Nephron (organoid): ENCODE data around the gene NTRK2.
A peak's percentile ranks its signal among the peaks of the same experiment; 100 is the strongest.

Source experiments
- H3K27ac Mint-ChIP-seq, 3 experiments: 2 replicates each; pipeline ENCODE4 v1.8.0; 2020; ENCODE audit warnings: mixed read lengths in 3 of 3, mild to moderate bottlenecking in 2 of 3, moderate library complexity in 1 of 3
- H3K27me3 Mint-ChIP-seq: 2 replicates; pipeline ENCODE4 v1.8.0; 2021; ENCODE audit warnings: low read depth, mild to moderate bottlenecking, moderate library complexity, mixed read lengths
- H3K36me3 Mint-ChIP-seq: 2 replicates; pipeline ENCODE4 v1.8.0; 2020; ENCODE audit warnings: low read depth, mixed read lengths
- H3K4me1 Mint-ChIP-seq: 2 replicates; pipeline ENCODE4 v1.8.0; 2020; ENCODE audit warnings: mixed read lengths
- H3K4me3 Mint-ChIP-seq, 3 experiments: 2 replicates each; pipeline ENCODE4 v1.8.0; 2020; ENCODE audit warnings: mild to moderate bottlenecking in 3 of 3, mixed read lengths in 3 of 3, moderate library complexity in 2 of 3
- H3K9me3 Mint-ChIP-seq: 2 replicates; pipeline ENCODE4 v1.8.0; 2020; ENCODE audit warnings: mixed read lengths
- TF ChIP-seq, protein P1 (sequence below), 3 experiments: fragments of 200-600 bp; sonication (generic); IDR thresholded peaks; one replicate each; pipeline ENCODE4 v1.5.0; 2021; ENCODE audit warnings: antibody characterized with exemption in 3 of 3; ENCODE audit not compliant: unreplicated experiment in 3 of 3

Gene NTRK2

DNA sequence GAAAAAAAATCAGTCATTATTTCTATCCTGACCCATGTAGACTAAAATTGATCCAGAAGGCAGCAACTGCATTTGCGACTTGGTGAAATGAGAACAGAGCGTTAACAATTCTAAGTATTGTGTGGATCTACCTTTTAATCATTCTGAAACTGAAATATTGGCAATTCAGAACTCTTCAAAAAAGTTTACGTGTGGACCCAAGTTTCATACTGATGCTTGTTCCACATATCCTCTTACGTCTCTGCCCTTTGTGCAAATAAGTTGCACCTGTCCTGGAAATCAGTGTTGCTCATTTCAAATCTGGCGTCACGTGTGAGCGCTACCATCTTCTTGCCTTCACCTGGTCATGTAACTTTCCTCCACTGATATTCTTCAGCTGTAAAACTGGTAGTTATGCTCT lies 74.7 kb downstream of the NTRK2 start:
- Mint-ChIP-seq H3K36me3 (peaks cover 12% of the 10 kb centered on the region), H3K27me3 (peaks cover 4% of the 10 kb centered on the region), H3K9me3 (no peaks in the 10 kb centered on the region), H3K4me1 (no peaks in the 10 kb centered on the region), H3K4me3 (no peak overlapping the region), H3K27ac (no peak overlapping the region)
- TF ChIP-seq, protein P1, sequence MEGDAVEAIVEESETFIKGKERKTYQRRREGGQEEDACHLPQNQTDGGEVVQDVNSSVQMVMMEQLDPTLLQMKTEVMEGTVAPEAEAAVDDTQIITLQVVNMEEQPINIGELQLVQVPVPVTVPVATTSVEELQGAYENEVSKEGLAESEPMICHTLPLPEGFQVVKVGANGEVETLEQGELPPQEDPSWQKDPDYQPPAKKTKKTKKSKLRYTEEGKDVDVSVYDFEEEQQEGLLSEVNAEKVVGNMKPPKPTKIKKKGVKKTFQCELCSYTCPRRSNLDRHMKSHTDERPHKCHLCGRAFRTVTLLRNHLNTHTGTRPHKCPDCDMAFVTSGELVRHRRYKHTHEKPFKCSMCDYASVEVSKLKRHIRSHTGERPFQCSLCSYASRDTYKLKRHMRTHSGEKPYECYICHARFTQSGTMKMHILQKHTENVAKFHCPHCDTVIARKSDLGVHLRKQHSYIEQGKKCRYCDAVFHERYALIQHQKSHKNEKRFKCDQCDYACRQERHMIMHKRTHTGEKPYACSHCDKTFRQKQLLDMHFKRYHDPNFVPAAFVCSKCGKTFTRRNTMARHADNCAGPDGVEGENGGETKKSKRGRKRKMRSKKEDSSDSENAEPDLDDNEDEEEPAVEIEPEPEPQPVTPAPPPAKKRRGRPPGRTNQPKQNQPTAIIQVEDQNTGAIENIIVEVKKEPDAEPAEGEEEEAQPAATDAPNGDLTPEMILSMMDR (IDR thresholded peaks at IDR 0.05; ENCODE audit: unreplicated experiment in 3 of 3) = no peak

DNA sequence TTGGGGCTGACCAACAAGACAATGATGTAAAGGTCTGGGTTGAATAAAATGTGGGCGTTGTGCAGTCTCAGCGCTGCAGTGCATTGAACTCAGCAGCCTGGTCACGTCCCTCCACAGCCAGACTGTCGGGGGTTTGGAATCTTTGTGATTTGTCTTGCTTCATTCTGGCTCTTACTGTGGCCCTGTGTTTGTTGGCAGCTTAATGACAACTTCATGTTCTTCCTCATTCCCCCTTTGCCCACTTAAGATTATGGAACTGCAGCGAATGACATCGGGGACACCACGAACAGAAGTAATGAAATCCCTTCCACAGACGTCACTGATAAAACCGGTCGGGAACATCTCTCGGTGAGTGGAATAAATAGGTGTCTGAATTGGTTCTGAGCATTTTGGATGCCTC lies 75.2 kb downstream of the NTRK2 start:
- TF ChIP-seq, protein P1 (IDR thresholded peaks at IDR 0.05; ENCODE audit: unreplicated experiment in 3 of 3) = no peak
- Mint-ChIP-seq H3K36me3 (peaks cover 10% of the 10 kb centered on the region), H3K4me1 (no peaks in the 10 kb centered on the region), H3K4me3 (no peak overlapping the region), H3K27me3 (peaks cover 4% of the 10 kb centered on the region), H3K27ac (no peak overlapping the region), H3K9me3 (no peaks in the 10 kb centered on the region)

DNA sequence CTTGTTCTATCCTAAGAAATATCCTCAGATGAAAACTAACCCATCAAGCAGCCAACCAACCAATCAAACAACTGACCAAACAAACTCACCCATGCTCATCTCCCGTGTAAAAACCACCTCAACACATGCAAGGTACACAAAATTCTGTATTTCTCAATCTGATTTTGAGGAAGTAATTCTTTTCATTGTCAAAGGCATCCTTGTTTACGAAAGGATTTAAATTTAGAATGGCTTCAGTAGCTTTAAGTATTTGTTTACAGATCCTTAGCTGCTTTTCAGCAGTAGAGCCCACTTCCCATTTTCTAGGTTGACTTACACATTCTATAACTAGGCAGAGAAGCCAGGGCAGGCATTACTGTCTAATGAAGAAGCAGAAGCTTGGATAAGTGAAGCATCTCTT lies 78.6 kb downstream of the NTRK2 start:
- TF ChIP-seq, protein P1 (IDR thresholded peaks at IDR 0.05; ENCODE audit: unreplicated experiment in 3 of 3) = no peak
- Mint-ChIP-seq H3K27ac (no peak overlapping the region), H3K4me1 (peaks cover 7% of the 10 kb centered on the region), H3K4me3 (no peak overlapping the region), H3K27me3 (peaks cover 4% of the 10 kb centered on the region), H3K9me3 (no peaks in the 10 kb centered on the region), H3K36me3 (peaks cover 17% of the 10 kb centered on the region)

DNA sequence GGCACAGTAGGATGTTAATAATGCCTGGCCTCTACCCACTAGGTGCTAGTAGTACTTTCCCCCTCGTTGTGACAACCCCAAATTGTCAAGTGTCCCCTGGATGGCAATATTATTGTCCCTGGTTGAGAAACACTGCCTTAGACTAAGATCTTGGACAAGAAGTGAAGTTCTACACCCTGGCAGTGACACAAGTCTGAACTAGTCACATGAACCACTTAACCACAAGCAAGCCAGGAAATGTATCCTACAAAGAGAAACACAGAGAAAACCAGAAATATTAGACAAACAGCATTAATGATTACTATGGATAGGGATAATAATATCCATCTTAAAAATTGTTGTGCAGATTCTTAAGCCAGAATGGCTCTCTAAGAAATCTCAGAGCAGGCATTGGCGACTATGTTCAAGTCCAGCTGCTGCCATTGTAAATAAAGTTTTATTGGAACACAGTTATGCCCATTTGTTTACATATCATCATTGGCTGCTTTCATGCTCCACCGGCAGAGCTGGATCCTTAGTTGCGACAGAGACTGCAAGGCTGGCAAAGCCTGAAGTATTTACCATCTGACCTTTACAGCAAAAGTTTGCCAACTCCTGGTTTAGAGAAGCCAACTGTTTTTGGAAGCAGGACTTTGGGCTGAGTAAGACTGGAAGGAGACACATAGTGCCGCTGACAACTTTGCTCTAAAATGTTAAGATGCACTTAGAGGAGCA lies 80.8 kb downstream of the NTRK2 start:
- H3K27me3 Mint-ChIP-seq = peaks cover 4% of the 10 kb centered on the region

DNA sequence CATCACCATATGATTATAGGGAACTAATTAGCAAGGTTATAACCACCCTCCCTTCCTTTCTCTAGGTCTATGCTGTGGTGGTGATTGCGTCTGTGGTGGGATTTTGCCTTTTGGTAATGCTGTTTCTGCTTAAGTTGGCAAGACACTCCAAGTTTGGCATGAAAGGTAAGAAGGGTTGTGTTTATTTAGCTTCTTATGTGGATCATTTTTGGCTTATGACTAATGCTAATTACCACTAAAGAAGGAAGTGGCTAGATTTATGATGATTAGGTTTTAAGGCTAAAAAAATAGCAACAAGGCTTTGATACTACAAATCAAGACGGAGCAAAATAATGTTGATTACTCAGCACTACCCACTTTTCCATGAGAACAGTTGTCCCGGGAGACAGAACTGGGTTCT lies 82.4 kb downstream of the NTRK2 start:
- Mint-ChIP-seq H3K4me1 (peaks cover 42% of the 10 kb centered on the region), H3K27ac (no peak overlapping the region), H3K36me3 (peaks cover 19% of the 10 kb centered on the region), H3K9me3 (no peaks in the 10 kb centered on the region), H3K4me3 (no peak overlapping the region), H3K27me3 (peaks cover 4% of the 10 kb centered on the region)
- TF ChIP-seq, protein P1 (IDR thresholded peaks at IDR 0.05; ENCODE audit: unreplicated experiment in 3 of 3) = no peak

More for the DNA sequence above, 80.8 kb downstream of the NTRK2 start:
- TF ChIP-seq, protein P1 (IDR thresholded peaks at IDR 0.05; ENCODE audit: unreplicated experiment in 3 of 3) = no peak
- Mint-ChIP-seq H3K27ac (no peak overlapping the region), H3K4me3 (no peak overlapping the region), H3K4me1 (peaks cover 26% of the 10 kb centered on the region), H3K9me3 (no peaks in the 10 kb centered on the region), H3K36me3 (peaks cover 17% of the 10 kb centered on the region)

DNA sequence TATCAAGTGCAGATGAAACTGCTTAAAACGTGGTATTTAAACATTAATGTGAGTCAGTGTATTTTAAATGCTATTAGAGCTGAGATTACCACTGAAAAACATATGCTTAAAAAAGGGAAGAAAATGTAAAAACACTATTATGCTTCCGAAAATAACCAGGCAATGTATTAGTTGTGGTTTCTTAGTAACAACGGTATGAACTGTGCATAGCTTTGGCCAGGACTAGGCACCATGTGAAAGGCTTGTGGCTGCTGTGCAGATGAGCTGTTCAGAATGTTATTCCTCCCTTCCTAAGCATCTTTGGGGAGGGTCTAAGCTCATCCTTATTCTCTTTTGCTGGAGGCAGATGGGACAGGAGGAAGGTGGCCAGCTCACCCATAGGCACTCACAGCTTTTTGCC lies 84.9 kb downstream of the NTRK2 start:
- Mint-ChIP-seq H3K4me3 (no peak overlapping the region), H3K27me3 (no peaks in the 10 kb centered on the region), H3K4me1 (peaks cover 50% of the 10 kb centered on the region), H3K36me3 (peaks cover 15% of the 10 kb centered on the region), H3K9me3 (no peaks in the 10 kb centered on the region), H3K27ac (peak overlapping the region in 2 of 3 experiments; percentile 0 to 68)
- TF ChIP-seq, protein P1 (IDR thresholded peaks at IDR 0.05; ENCODE audit: unreplicated experiment in 3 of 3) = no peak
